Measurements from ENCODE around the gene FOXC1. TPM values are rescaled to one million over a fixed set of nuclear protein-coding genes. Genes with fewer than 3 reads are reported as not detected.

The FOXC1 gene
- total and polyA plus RNA-seq, 8 donors = 0.75 to 3.4 (median 1.0) TPM

DNA sequence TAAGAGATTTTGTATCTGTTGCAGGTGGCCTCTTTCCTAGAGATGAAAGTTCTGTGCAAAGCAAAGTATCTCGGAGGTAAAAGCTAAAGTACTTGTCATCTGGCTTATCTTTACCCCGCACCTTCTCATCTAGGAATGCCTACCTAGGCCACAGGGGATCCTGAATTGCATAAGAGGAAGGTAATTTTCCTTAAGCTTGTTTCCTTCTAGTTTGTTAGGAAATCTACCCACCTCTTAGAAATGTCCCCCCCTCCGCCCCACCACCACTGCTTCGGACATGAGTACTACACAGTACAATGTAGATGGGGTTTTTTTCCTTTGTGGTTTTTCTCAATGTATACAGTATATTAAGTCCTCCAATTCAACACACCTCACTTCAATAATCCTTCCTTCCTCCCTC lies 21.5 kb downstream of the FOXC1 start:
- Histone ChIP-seq H3K36me3 (no peaks in the 10 kb centered on the region), H3K27ac (no peak overlapping the region), H3K4me3 (no peak overlapping the region), H3K9me3 (no peaks in the 10 kb centered on the region), H3K4me1 (no peaks in the 10 kb centered on the region), H3K27me3 (peaks cover 28 to 30% of the 10 kb centered on the region in 2 donors)
- DNase-seq (no peak), ATAC-seq (no peak)
- TF ChIP-seq, protein P1, sequence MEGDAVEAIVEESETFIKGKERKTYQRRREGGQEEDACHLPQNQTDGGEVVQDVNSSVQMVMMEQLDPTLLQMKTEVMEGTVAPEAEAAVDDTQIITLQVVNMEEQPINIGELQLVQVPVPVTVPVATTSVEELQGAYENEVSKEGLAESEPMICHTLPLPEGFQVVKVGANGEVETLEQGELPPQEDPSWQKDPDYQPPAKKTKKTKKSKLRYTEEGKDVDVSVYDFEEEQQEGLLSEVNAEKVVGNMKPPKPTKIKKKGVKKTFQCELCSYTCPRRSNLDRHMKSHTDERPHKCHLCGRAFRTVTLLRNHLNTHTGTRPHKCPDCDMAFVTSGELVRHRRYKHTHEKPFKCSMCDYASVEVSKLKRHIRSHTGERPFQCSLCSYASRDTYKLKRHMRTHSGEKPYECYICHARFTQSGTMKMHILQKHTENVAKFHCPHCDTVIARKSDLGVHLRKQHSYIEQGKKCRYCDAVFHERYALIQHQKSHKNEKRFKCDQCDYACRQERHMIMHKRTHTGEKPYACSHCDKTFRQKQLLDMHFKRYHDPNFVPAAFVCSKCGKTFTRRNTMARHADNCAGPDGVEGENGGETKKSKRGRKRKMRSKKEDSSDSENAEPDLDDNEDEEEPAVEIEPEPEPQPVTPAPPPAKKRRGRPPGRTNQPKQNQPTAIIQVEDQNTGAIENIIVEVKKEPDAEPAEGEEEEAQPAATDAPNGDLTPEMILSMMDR (IDR thresholded peaks at IDR 0.05) = no peak
- intact Hi-C loops (cut with DNase I) = no loop called here

DNA sequence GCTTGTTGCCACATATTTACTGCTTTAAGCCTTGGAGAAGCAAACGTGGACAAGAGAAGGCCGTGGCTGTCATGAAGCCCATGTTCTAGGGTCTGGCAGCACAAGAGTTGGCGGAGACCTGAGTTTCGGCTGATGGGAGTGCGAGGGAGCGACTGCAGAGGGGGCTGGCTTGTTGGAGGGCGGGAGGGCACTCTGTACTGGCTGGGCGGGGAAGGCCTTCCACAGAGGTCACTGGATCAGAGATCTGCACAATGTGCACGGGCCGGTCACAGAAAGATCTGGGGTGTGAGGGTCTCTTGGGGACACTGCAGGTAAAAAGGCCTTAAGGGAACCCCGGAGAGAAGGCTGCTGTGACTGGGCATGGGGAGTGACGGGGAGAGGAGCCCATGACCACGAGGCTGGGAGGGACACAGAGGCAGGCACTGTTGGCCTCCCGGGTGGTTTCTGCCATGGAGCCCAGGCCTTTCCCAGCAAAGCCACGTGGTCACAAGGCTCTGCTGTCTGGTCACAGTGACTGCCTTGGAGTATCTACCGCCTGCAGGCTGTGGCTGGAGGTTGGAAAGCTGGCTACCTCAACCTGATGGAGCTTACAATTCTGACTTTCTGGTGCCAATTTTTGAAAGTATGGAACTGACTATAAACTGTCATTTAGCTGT lies 23.8 kb downstream of the FOXC1 start:
- H3K27ac ChIP-seq = no peak overlapping the region
- H3K4me3 ChIP-seq = no peak overlapping the region
- intact Hi-C loops (cut with DNase I) = no loop called here
- TF ChIP-seq, protein P1 (IDR thresholded peaks at IDR 0.05) = no peak
- no peaks in the 10 kb centered on the region for H3K36me3 ChIP-seq
- DNase-seq = no peak
- H3K9me3 ChIP-seq = no peaks in the 10 kb centered on the region
- no peaks in the 10 kb centered on the region for H3K4me1 ChIP-seq
- no peak for ATAC-seq
- peaks cover 5 to 8% of the 10 kb centered on the region in 2 donors for H3K27me3 ChIP-seq

DNA sequence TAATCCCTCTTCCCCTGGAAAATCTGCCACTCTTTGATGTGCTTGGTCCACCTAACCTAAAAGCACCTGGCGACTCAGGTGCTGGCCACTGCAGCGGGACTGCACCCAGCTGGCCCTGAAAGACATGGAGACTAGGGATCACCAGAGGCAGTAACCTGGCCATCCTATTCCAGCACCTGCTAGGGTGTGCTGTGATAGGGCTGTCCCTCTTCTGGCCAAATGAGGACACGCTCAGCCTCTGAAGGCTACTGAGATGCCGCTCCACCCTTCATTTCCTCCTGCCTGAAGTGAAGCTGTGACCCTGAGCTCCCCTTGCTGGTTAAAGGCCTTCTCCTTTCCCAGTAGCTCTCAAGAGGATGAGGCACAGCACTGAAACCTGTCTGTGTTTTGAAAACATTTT lies 24.4 kb downstream of the FOXC1 start:
- intact Hi-C loops (cut with DNase I) = no loop called here
- H3K9me3 ChIP-seq = no peaks in the 10 kb centered on the region

DNA sequence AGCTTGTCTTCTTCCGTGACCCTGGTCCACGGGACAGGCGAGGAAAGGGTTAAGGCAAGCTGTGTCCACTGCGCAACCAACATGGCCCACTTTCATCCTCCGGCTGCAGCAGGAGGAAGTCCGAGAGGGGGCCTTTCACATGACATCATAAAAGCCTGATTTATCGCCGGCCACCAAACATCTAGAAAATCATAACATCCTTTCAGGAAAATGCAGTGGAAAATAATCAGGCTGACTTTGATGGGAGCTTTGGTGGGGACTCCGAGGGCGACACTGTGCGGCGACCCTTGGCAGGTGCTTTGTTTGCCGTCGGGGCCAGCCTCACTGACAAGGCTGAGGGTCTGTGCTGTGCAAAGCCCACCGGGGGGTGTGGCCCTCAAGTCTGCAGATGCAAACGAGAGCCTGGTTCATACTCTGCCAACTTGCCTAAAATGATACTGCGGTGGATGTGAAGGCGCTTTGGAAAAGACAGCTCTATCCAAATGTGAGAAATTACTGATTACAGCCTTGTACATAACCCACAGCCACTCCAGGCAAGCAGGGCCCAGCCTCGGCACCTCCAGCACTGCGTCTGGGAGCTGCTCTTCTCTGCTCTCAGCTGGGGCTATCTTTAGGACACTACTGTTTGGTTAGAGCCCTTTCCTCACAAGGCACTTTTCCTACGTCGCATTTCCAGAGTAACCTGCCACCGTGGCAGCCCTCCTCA lies 25.7 kb downstream of the FOXC1 start:
- Histone ChIP-seq H3K4me1 (no peaks in the 10 kb centered on the region), H3K27ac (no peak overlapping the region), H3K27me3 (no peaks in the 10 kb centered on the region), H3K9me3 (no peaks in the 10 kb centered on the region), H3K4me3 (no peak overlapping the region), H3K36me3 (no peaks in the 10 kb centered on the region)
- ATAC-seq = no peak
- intact Hi-C loops (cut with DNase I) = no loop called here
- TF ChIP-seq, protein P1 (IDR thresholded peaks at IDR 0.05) = no peak
- no peak for DNase-seq

More for the DNA sequence above, 24.4 kb downstream of the FOXC1 start:
- no peak overlapping the region for H3K4me3 ChIP-seq
- H3K27me3 ChIP-seq = peaks cover 0 to 2% of the 10 kb centered on the region in 2 donors
- no peaks in the 10 kb centered on the region for H3K36me3 ChIP-seq
- no peak for ATAC-seq
- TF ChIP-seq, protein P1 (IDR thresholded peaks at IDR 0.05) = no peak
- H3K4me1 ChIP-seq = no peaks in the 10 kb centered on the region
- H3K27ac ChIP-seq = no peak overlapping the region
- no peak for DNase-seq

DNA sequence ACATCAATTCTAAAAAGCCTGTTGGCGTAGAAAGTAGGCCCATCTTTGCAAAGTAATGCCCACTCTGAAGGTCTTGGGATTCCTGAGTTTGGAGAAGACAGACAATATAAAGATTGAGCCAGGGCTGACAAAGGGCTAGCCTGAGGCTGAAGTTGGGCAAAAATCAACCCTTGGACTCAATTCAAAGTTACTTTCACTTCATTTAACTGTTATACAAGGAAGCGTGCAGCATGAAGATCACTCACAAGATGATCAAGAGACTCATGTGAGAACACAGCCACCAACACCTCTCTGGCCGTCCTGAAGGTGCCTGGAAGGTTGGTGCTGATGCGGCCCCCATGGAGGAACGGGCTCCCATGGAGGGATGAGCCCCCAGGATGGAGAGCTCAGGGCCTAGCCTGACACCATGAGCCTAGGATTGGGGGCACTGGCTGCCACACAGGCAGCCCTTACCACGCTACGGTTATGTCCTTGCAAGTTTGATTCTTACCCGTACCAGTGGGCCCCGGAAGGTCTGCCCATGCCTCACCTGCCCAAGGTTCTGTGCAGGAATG lies 26.6 kb downstream of the FOXC1 start:
- TF ChIP-seq, protein P1 (IDR thresholded peaks at IDR 0.05) = no peak
- no peak for DNase-seq
- Histone ChIP-seq H3K27me3 (no peaks in the 10 kb centered on the region), H3K9me3 (no peaks in the 10 kb centered on the region), H3K4me3 (no peak overlapping the region), H3K4me1 (no peaks in the 10 kb centered on the region), H3K36me3 (no peaks in the 10 kb centered on the region), H3K27ac (no peak overlapping the region)
- no peak for ATAC-seq
- intact Hi-C loops (cut with DNase I) = no loop called here

Measured in left lung (tissue), 10 donors.